GM21423 (cell line): Measurements from ENCODE around the gene OCLN.
"Not testable (repeated sequence)": the region's sequence is repeated elsewhere in the genome, so short reads cannot be mapped to it uniquely, and the experiment has no call there.

ENCODE experiments used
- ATAC-seq: cut with Tn5 transposase; IDR thresholded peaks from one replicate; pipeline ENCODE4 v1.9.1; 2021; ENCODE audit warnings: mild to moderate bottlenecking, moderate library complexity; ENCODE audit not compliant: unreplicated experiment

The OCLN gene

GRCh38 chr5:69527128-69527770, 34.7 kb downstream of the OCLN start:
- no peak for ATAC-seq

- no peak for ATAC-seq
These were observed 35.4 kb downstream of the OCLN start for GRCh38 chr5:69528035-69528434.

- no peak for ATAC-seq
These were observed 36.0 kb downstream of the OCLN start for GRCh38 chr5:69528609-69529008.

- ATAC-seq = no peak
These were observed 38.2 kb downstream of the OCLN start for GRCh38 chr5:69530561-69531405.

- no peak for ATAC-seq
These were observed 38.8 kb downstream of the OCLN start for GRCh38 chr5:69531406-69531801.

- ATAC-seq = not testable (repeated sequence)
These were observed 45.3 kb downstream of the OCLN start for GRCh38 chr5:69537911-69538310.

- ATAC-seq = not testable (repeated sequence)
These were observed 46.1 kb downstream of the OCLN start for GRCh38 chr5:69538735-69539134.

- not testable (repeated sequence) for ATAC-seq
These were observed 48.8 kb downstream of the OCLN start for GRCh38 chr5:69541347-69541746.

- ATAC-seq = not testable (repeated sequence)
These were observed 50.4 kb downstream of the OCLN start for GRCh38 chr5:69542838-69543618.

GRCh38 chr5:69544602-69545001, 52.0 kb downstream of the OCLN start:
- ATAC-seq = not testable (repeated sequence)

GRCh38 chr5:69559908-69560330, 67.3 kb downstream of the OCLN start, which contains the start of gene GTF2H2C:
Gene GTF2H2C, plus strand, starts transcription at chr5:69560191. Its CDS starts 4,942 bp downstream, at chr5:69565133.
- peak; percentile 97 for ATAC-seq

GRCh38 chr5:69560587-69561431, 68.2 kb downstream of the OCLN start:
- not testable (repeated sequence) for ATAC-seq

GRCh38 chr5:69566172-69566571, 73.6 kb downstream of the OCLN start:
- ATAC-seq = not testable (repeated sequence)

GRCh38 chr5:69568072-69568471, 75.5 kb downstream of the OCLN start:
- not testable (repeated sequence) for ATAC-seq

GRCh38 chr5:69583356-69583755, 90.8 kb downstream of the OCLN start:
- not testable (repeated sequence) for ATAC-seq

GRCh38 chr5:69596114-69596840, 103.7 kb downstream of the OCLN start:
- ATAC-seq = not testable (repeated sequence)

GRCh38 chr5:69601947-69602346, 109.4 kb downstream of the OCLN start:
- ATAC-seq = peak; percentile 87

GRCh38 chr5:69606839-69607238, 114.2 kb downstream of the OCLN start:
- not testable (repeated sequence) for ATAC-seq
